HK-2 (cell line): ENCODE results near the gene SPP2.

Source experiments
- DNase-seq: peaks from one replicate; pipeline ENCODE4 v3.0.0-alpha.2; 2018; ENCODE audit not compliant: unreplicated experiment

The SPP2 gene, protein sequence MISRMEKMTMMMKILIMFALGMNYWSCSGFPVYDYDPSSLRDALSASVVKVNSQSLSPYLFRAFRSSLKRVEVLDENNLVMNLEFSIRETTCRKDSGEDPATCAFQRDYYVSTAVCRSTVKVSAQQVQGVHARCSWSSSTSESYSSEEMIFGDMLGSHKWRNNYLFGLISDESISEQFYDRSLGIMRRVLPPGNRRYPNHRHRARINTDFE

DNA sequence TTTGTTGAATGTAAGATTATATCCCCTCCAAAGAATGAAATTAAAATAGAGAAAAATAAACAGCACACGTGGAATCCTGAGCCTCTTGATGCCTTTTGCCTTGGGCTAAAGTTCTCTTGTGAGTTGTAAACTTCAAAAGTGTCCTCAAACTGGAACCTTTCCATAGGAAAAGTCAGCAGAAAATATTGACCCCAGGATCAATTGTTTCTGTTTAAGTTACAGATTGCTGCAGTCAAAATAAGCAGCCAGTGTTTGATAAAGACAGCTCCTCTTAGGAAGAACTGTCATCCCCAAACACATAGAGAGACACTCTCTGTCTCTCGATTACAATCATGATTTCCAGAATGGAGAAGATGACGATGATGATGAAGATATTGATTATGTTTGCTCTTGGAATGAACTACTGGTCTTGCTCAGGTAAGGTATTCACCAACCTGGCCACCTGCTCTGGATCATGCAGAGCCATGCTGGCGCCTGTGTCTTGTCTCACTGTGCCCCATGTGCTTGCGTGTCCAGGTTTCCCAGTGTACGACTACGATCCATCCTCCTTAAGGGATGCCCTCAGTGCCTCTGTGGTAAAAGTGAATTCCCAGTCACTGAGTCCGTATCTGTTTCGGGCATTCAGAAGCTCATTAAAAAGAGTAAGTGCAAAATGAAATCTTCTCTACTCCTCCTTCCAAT, at the start of gene SPP2:
Gene SPP2 (plus strand): TSS at position 248 of the 681 bp plus-strand sequence. CDS start 85 bp downstream, at position 333.
- no peak for DNase-seq

GRCh38 chr2:234001380-234002160, 48.9 kb upstream of the SPP2 start:
- DNase-seq: no peak

DNA sequence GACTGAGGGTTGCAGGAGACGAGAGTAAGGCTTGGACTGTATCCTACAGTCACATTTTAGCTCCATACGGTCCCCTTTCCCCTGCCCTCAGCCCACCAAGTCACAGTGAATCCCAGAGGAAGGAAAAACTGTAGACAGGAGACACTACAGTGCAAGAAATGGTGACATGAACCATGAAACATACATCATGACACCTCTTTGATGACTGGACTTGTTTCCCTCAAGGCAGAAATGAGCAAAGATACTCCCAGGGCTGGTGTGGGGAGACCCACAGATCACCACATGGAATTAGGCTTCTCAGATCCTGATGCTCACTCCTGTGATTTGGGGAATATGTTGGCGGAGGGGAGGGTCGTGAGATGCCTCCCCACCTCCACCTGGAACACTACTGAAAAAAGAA, 48.2 kb upstream of the SPP2 start:
- DNase-seq: no peak

DNA sequence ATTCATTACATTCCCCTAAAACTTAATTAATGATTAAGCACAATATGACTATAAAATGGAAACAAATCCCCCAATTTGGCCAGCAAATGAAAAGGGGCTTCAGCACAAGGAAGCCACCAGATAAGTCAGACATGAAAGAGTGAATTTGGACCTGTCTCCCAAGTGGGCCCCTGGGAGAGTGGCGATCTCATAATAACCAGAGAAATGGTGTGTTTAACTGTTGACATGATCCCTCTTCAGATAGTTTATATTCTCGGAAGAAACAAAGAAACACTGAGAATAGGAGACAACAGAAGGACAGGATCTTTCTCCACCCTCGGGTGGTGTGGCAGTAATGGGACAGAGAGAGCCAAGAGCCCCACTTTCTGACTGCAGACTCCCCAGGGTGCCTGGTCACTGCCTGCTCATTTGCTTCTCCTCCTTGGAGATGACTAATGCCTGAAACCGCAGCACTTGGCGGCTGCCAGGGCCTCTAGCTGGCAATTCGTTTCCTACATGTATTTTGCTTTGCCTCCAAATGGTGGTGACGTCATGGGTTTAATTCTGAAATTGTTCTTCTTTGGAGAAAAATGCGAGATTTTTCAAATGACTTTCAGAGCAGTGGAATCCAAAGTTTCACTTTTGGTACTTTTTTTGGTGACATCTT, 46.4 kb upstream of the SPP2 start:
- peak; percentile 80 for DNase-seq

DNA sequence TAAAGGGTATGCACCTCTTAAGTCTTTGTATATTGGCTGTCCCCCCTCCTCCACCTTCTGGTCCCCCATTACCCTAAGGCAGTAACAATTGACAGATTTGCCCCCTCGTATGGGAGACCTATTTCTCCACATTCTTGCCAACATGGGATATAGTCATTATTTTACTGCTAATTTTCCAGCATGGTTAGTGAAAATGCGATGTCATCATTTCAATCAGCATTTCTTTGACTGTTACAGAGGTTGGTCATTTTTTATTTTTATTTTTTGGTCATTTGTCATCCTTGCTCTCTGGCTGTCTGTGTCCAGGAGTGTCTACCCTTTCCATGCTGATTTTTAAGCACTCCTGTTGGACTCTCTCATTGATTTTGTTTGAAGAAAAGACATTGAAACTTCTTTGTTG, 45.4 kb upstream of the SPP2 start:
- DNase-seq: no peak

DNA sequence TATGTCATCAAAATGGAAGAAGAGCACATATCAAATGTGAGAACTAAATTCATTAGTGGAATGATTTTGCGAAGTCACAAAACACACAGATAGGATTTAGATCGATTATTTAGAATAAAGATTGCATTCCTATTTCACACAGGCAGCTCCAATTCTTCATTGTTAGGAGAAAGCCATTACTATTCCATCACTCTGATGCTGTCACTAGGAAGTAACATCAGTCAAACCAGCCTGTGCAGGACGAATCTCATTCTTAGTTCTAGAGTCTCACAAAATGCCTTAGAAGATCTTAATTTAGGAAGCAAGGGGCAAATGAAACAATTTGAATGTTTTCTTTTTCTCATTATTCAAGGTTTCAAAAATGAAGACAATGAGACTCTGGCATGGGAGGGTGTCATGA, 44.0 kb upstream of the SPP2 start:
- no peak for DNase-seq

GRCh38 chr2:234014427-234014826, 36.1 kb upstream of the SPP2 start:
- DNase-seq: no peak

- no peak for DNase-seq
Measured at GRCh38 chr2:234015861-234016260, 34.6 kb upstream of the SPP2 start.

DNA sequence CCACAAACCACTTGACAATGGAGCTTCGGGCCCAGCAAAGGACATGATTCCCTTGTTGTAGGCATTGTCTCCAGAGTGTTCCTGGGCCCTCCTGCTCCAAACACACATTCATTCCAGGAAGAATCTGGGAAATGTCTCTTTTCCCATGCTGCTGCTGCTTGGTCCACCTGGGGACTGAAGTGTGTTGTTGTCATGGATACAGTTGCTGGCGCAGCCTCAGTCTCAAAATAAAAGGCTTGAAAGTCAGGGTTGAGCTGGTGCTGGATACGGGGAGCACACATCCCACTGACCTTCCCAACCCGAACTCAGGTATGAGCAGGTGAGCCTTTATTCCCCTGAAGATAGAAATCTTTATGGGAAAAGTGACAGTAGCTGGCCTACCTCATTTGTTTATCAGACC, 30.6 kb upstream of the SPP2 start:
- no peak for DNase-seq

DNA sequence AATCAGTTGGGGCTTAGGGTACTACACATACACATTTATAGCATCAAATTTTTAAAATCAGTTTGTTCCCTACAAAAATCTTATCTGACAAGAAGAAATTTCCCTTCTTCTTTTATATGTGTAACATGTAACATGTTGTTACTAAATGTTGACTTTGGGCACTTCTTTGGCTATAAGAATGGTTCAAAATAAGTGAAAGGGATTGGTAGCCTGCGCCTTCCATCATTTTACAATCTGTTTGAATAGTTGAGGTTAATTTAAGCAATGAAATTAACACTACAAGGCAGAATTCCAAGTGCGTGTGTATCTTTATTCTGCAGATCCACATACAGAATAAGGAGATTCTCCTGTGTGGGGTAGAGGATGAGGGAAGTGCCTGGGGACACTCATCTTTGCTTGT, 30.2 kb upstream of the SPP2 start:
- DNase-seq: no peak

DNA sequence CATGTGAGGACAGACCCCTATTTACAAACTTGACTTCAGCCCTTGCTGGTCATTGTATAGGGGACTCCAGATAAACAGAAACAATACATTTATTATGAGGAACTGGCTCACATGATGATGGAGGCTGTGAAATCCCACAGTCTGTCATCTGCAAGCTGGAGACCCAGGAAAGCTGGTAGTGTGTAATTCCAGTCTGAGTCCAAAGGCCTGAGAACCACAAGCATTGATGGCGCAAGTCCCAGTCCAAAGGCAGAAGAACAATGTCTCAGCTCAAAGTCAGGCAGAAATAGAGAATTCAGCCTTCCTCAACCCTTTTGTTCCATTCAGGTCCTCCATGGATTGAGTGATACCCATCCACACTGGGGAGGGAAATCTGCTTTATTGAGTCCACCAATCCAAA, 28.1 kb upstream of the SPP2 start:
- DNase-seq: no peak

GRCh38 chr2:234024304-234024703, 26.2 kb upstream of the SPP2 start:
- no peak for DNase-seq

GRCh38 chr2:234025466-234025865, 25.0 kb upstream of the SPP2 start:
- DNase-seq: no peak

DNA sequence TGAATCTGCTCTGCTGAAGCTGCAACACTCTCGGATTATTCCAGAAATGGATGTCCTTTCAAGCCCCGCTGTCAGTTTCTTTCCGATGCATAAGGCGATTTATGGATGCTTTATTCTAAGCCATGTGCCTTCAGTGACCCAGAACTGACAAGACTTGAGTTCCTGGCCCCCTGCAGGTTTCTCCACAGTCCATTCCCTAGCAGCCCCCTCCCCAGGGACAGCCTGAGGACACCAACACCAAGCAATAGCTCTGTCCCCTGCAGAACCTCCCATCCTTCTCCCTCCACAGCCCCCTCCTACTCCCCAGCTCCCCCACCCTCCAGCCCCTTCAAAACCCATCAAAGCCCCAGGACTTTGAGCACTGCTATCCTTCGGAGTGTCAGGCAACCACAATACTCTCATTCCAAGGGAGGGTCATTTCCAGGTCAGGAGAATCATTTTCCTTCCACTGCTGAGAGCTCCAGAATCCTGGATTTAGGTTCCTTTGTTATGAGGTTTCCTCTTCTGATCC, 24.6 kb upstream of the SPP2 start:
- no peak for DNase-seq

GRCh38 chr2:234026693-234027254, 23.7 kb upstream of the SPP2 start:
- no peak for DNase-seq

- no peak for DNase-seq
Measured at GRCh38 chr2:234027641-234028040, 22.9 kb upstream of the SPP2 start.

GRCh38 chr2:234029150-234029733, 21.3 kb upstream of the SPP2 start:
- peak; percentile 46 for DNase-seq

GRCh38 chr2:234031207-234031606, 19.3 kb upstream of the SPP2 start:
- no peak for DNase-seq

GRCh38 chr2:234032279-234032856, 18.1 kb upstream of the SPP2 start:
- no peak for DNase-seq

- DNase-seq: no peak
Measured at GRCh38 chr2:234033174-234033573, 17.3 kb upstream of the SPP2 start.

GRCh38 chr2:234033885-234034284, 16.6 kb upstream of the SPP2 start:
- no peak for DNase-seq
